Measurements from ENCODE around the gene PBLD. TPM values are rescaled to one million over a fixed set of nuclear protein-coding genes. Genes with fewer than 3 reads are reported as not detected.

PBLD gene
- total and polyA plus RNA-seq, 5 donors from 2014 or later, result 0.85 to 1.5 (median 1.2) TPM

- Histone ChIP-seq H3K27me3 (ENCODE audit: control insufficient read depth, insufficient read depth, low read length) (no peaks in the 10 kb centered on the region), H3K4me3 (ENCODE audit: low read depth, low read length) (no peak overlapping the region), H3K4me1 (ENCODE audit: control insufficient read depth, insufficient read depth, low read length, poor library complexity, severe bottlenecking) (no peaks in the 10 kb centered on the region), H3K27ac (ENCODE audit: insufficient read depth, low read length, poor library complexity, severe bottlenecking) (no peak overlapping the region), H3K36me3 (ENCODE audit: control insufficient read depth, insufficient read depth, low read length) (no peaks in the 10 kb centered on the region), H3K9me3 (ENCODE audit: control insufficient read depth in 2 of 2, low read length in 2 of 2) (no peaks in the 10 kb centered on the region)
- no peak for DNase-seq
- H3K4me1 Mint-ChIP-seq, result no peaks in the 10 kb centered on the region
- H3K27ac Mint-ChIP-seq, result no peak overlapping the region
- H3K9me3 Mint-ChIP-seq, result no peaks in the 10 kb centered on the region
- H3K36me3 Mint-ChIP-seq, result no peaks in the 10 kb centered on the region
- no peaks in the 10 kb centered on the region for H3K27me3 Mint-ChIP-seq
- ATAC-seq (ENCODE audit: low read depth in 2 of 2), result no peak
- no peak overlapping the region for H3K4me3 Mint-ChIP-seq
These were observed 26.9 kb downstream of the PBLD start for GRCh38 chr10:68305854-68306253.

GRCh38 chr10:68303849-68304412, 28.8 kb downstream of the PBLD start:
- Histone ChIP-seq H3K27me3 (ENCODE audit: control insufficient read depth, insufficient read depth, low read length) (no peaks in the 10 kb centered on the region), H3K4me1 (ENCODE audit: control insufficient read depth, insufficient read depth, low read length, poor library complexity, severe bottlenecking) (no peaks in the 10 kb centered on the region), H3K36me3 (ENCODE audit: control insufficient read depth, insufficient read depth, low read length) (no peaks in the 10 kb centered on the region), H3K9me3 (ENCODE audit: control insufficient read depth in 2 of 2, low read length in 2 of 2) (no peaks in the 10 kb centered on the region), H3K27ac (ENCODE audit: insufficient read depth, low read length, poor library complexity, severe bottlenecking) (no peak overlapping the region), H3K4me3 (ENCODE audit: low read depth, low read length) (no peak overlapping the region)
- H3K4me3 Mint-ChIP-seq, result no peak overlapping the region
- H3K36me3 Mint-ChIP-seq, result no peaks in the 10 kb centered on the region
- no peak for DNase-seq
- no peaks in the 10 kb centered on the region for H3K27me3 Mint-ChIP-seq
- no peak for ATAC-seq (ENCODE audit: low read depth in 2 of 2)
- H3K9me3 Mint-ChIP-seq, result no peaks in the 10 kb centered on the region
- H3K27ac Mint-ChIP-seq, result no peak overlapping the region
- no peaks in the 10 kb centered on the region for H3K4me1 Mint-ChIP-seq

GRCh38 chr10:68302871-68303270, 29.9 kb downstream of the PBLD start:
- no peak for ATAC-seq (ENCODE audit: low read depth in 2 of 2)
- Mint-ChIP-seq H3K4me3 (no peak overlapping the region), H3K9me3 (no peaks in the 10 kb centered on the region)

GRCh38 chr10:68302503-68302823, 30.3 kb downstream of the PBLD start:
- Histone ChIP-seq H3K27ac (ENCODE audit: insufficient read depth, low read length, poor library complexity, severe bottlenecking) (no peak overlapping the region), H3K4me1 (ENCODE audit: control insufficient read depth, insufficient read depth, low read length, poor library complexity, severe bottlenecking) (no peaks in the 10 kb centered on the region), H3K36me3 (ENCODE audit: control insufficient read depth, insufficient read depth, low read length) (no peaks in the 10 kb centered on the region), H3K27me3 (ENCODE audit: control insufficient read depth, insufficient read depth, low read length) (no peaks in the 10 kb centered on the region), H3K4me3 (ENCODE audit: low read depth, low read length) (no peak overlapping the region), H3K9me3 (ENCODE audit: control insufficient read depth in 2 of 2, low read length in 2 of 2) (no peaks in the 10 kb centered on the region)
- Mint-ChIP-seq H3K27ac (no peak overlapping the region), H3K4me3 (no peak overlapping the region), H3K4me1 (no peaks in the 10 kb centered on the region), H3K9me3 (no peaks in the 10 kb centered on the region), H3K36me3 (no peaks in the 10 kb centered on the region), H3K27me3 (no peaks in the 10 kb centered on the region)
- DNase-seq, result no peak
- ATAC-seq (ENCODE audit: low read depth in 2 of 2), result no peak

More at GRCh38 chr10:68302871-68303270, 29.9 kb downstream of the PBLD start:
- no peak overlapping the region for H3K4me3 ChIP-seq (ENCODE audit: low read depth, low read length)
- H3K27ac Mint-ChIP-seq, result no peak overlapping the region
- no peak overlapping the region for H3K27ac ChIP-seq (ENCODE audit: insufficient read depth, low read length, poor library complexity, severe bottlenecking)
- H3K36me3 ChIP-seq (ENCODE audit: control insufficient read depth, insufficient read depth, low read length), result no peaks in the 10 kb centered on the region
- H3K9me3 ChIP-seq (ENCODE audit: control insufficient read depth in 2 of 2, low read length in 2 of 2), result no peaks in the 10 kb centered on the region
- no peaks in the 10 kb centered on the region for H3K27me3 ChIP-seq (ENCODE audit: control insufficient read depth, insufficient read depth, low read length)
- no peaks in the 10 kb centered on the region for H3K4me1 ChIP-seq (ENCODE audit: control insufficient read depth, insufficient read depth, low read length, poor library complexity, severe bottlenecking)
- H3K36me3 Mint-ChIP-seq, result no peaks in the 10 kb centered on the region
- no peaks in the 10 kb centered on the region for H3K27me3 Mint-ChIP-seq
- H3K4me1 Mint-ChIP-seq, result no peaks in the 10 kb centered on the region
- DNase-seq, result no peak

GRCh38 chr10:68301790-68302502, 30.8 kb downstream of the PBLD start:
- H3K4me3 ChIP-seq (ENCODE audit: low read depth, low read length), result no peak overlapping the region
- no peaks in the 10 kb centered on the region for H3K9me3 ChIP-seq (ENCODE audit: control insufficient read depth in 2 of 2, low read length in 2 of 2)
- peak; percentile 53 to 55 for ATAC-seq (ENCODE audit: low read depth in 2 of 2)
- no peak overlapping the region for H3K27ac ChIP-seq (ENCODE audit: insufficient read depth, low read length, poor library complexity, severe bottlenecking)
- H3K27me3 ChIP-seq (ENCODE audit: control insufficient read depth, insufficient read depth, low read length), result no peaks in the 10 kb centered on the region
- Mint-ChIP-seq H3K9me3 (no peaks in the 10 kb centered on the region), H3K4me3 (no peak overlapping the region), H3K36me3 (no peaks in the 10 kb centered on the region), H3K27ac (no peak overlapping the region), H3K4me1 (no peaks in the 10 kb centered on the region), H3K27me3 (no peaks in the 10 kb centered on the region)
- no peaks in the 10 kb centered on the region for H3K4me1 ChIP-seq (ENCODE audit: control insufficient read depth, insufficient read depth, low read length, poor library complexity, severe bottlenecking)
- H3K36me3 ChIP-seq (ENCODE audit: control insufficient read depth, insufficient read depth, low read length), result no peaks in the 10 kb centered on the region
- peak in 2 of 3 donors; percentile 24 to 49 for DNase-seq

- DNase-seq (no peak), ATAC-seq (ENCODE audit: low read depth in 2 of 2) (no peak)
- no peak overlapping the region for H3K27ac Mint-ChIP-seq
- H3K9me3 ChIP-seq (ENCODE audit: control insufficient read depth in 2 of 2, low read length in 2 of 2), result no peaks in the 10 kb centered on the region
- no peak overlapping the region for H3K4me3 ChIP-seq (ENCODE audit: low read depth, low read length)
- H3K36me3 Mint-ChIP-seq, result no peaks in the 10 kb centered on the region
- H3K27me3 Mint-ChIP-seq, result no peaks in the 10 kb centered on the region
- H3K9me3 Mint-ChIP-seq, result no peaks in the 10 kb centered on the region
- no peak overlapping the region for H3K27ac ChIP-seq (ENCODE audit: insufficient read depth, low read length, poor library complexity, severe bottlenecking)
- no peaks in the 10 kb centered on the region for H3K36me3 ChIP-seq (ENCODE audit: control insufficient read depth, insufficient read depth, low read length)
- H3K4me1 ChIP-seq (ENCODE audit: control insufficient read depth, insufficient read depth, low read length, poor library complexity, severe bottlenecking), result no peaks in the 10 kb centered on the region
- H3K27me3 ChIP-seq (ENCODE audit: control insufficient read depth, insufficient read depth, low read length), result no peaks in the 10 kb centered on the region
- H3K4me3 Mint-ChIP-seq, result no peak overlapping the region
- H3K4me1 Mint-ChIP-seq, result no peaks in the 10 kb centered on the region
These were observed 31.4 kb downstream of the PBLD start for GRCh38 chr10:68301301-68301700.

- Mint-ChIP-seq H3K4me3 (no peak overlapping the region), H3K9me3 (peaks cover 0 to 1% (median 0%) of the 10 kb centered on the region in 7 donors), H3K4me1 (no peaks in the 10 kb centered on the region), H3K27me3 (no peaks in the 10 kb centered on the region), H3K27ac (peak overlapping the region in 2 of 3 donors; percentile 10 to 20), H3K36me3 (no peaks in the 10 kb centered on the region)
- Histone ChIP-seq H3K4me3 (ENCODE audit: low read depth, low read length) (no peak overlapping the region), H3K27me3 (ENCODE audit: control insufficient read depth, insufficient read depth, low read length) (no peaks in the 10 kb centered on the region), H3K27ac (ENCODE audit: insufficient read depth, low read length, poor library complexity, severe bottlenecking) (no peak overlapping the region), H3K9me3 (ENCODE audit: control insufficient read depth in 2 of 2, low read length in 2 of 2) (no peaks in the 10 kb centered on the region), H3K36me3 (ENCODE audit: control insufficient read depth, insufficient read depth, low read length) (no peaks in the 10 kb centered on the region), H3K4me1 (ENCODE audit: control insufficient read depth, insufficient read depth, low read length, poor library complexity, severe bottlenecking) (no peaks in the 10 kb centered on the region)
- DNase-seq (no peak), ATAC-seq (ENCODE audit: low read depth in 2 of 2) (no peak)
These were observed 35.7 kb downstream of the PBLD start for GRCh38 chr10:68296843-68297663.

All from CD4-positive, CD25-positive, alpha-beta regulatory T cell (primary cell).